GM21360 (cell line): ENCODE measurements around the gene IGFLR1.
"Not testable (repeated sequence)": the region's sequence is repeated elsewhere in the genome, so short reads cannot be mapped to it uniquely, and the experiment has no call there.

ENCODE experiments used
- ATAC-seq: cut with Tn5 transposase; IDR thresholded peaks from one replicate; pipeline ENCODE4 v1.9.1; 2021; ENCODE audit warnings: mild to moderate bottlenecking, moderate library complexity; ENCODE audit not compliant: unreplicated experiment

Gene IGFLR1

DNA sequence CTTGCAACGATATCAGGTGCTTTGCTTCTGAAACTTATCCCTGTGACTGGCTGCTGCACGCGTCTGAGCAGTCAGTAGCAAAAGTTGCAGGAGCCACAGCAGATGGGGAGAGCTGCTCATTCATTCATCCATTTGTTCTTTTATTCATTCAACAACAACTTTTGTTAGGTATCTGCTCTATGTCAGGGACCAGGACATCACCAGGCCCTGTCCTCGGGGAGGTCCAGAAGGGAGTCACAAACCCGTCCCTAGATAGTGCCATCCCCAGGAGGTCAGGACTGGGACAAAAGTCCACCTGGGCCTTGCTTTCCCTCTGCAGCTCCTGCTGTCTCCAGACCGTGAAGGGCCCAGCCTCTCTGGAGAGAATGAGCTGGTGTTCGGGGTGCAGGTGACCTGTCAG lies 35.7 kb upstream of the IGFLR1 start:
- ATAC-seq, result no peak

DNA sequence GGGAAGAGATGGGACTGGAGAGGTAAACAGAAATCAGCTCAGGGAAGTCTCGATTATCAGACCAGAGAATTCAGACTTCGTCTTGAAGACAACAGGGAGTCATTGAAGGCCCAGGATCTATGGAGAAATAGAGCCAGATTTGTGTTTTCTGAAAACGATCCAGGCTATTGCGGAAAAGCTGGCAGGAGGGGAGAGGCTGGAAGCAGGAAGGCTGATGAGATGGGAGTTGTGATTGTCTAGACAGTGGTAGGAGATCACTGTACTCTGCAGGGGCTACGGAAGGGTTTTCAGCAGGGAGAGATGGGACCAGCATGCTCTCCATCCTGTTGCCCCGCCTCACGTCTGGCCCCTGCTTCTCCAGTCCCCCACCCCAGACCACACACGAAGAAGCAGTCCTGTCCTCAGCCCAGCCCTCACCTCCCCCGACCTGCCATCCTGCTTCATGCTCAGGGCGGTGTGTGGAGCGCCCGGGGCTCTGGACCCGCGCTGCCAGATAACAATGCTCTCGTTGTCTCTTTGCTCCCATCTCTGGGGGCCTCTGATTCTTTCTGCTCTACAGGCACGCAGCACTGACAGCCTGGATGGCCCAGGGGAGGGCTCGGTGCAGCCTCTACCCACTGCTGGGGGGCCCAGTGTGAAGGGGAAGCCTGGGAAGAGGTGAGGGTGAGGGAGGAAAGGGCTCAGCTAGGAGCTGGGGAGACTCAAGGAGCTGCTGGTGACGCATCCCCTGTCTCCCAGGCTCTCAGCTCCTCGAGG lies 35.0 kb upstream of the IGFLR1 start:
- ATAC-seq, result no peak

DNA sequence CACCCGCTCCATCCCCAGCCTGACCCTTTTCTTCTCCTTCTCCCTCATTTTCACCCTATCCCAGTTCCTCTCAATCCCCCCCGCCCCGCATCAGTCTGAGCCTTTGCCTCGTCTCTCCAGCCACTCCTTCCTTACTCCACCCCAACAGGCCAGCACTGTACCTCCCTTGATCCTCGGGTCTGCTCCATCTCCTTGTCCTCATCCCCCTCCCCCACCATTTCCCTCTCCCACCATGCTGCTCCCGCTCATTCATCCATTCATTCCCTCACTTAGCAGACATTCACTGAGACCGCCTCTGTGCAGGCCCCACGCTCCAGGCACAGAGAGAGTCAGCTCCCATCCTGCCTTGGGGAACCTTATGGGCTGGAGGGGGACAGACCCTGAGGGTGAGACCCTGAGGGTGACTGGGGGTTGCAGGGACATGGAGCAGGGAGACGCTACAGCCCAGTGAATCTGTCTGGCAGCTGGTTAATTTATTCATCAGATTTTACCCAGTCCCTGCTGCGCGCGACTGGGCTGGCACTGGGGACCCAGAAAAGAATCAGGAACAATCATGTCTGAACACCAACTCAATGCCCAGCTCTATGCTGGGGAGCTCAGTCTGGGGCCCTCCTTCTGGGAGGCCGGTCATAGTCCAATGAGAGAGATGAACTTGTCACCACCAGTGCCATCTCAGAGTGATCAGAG lies 34.0 kb upstream of the IGFLR1 start:
- ATAC-seq, result no peak

DNA sequence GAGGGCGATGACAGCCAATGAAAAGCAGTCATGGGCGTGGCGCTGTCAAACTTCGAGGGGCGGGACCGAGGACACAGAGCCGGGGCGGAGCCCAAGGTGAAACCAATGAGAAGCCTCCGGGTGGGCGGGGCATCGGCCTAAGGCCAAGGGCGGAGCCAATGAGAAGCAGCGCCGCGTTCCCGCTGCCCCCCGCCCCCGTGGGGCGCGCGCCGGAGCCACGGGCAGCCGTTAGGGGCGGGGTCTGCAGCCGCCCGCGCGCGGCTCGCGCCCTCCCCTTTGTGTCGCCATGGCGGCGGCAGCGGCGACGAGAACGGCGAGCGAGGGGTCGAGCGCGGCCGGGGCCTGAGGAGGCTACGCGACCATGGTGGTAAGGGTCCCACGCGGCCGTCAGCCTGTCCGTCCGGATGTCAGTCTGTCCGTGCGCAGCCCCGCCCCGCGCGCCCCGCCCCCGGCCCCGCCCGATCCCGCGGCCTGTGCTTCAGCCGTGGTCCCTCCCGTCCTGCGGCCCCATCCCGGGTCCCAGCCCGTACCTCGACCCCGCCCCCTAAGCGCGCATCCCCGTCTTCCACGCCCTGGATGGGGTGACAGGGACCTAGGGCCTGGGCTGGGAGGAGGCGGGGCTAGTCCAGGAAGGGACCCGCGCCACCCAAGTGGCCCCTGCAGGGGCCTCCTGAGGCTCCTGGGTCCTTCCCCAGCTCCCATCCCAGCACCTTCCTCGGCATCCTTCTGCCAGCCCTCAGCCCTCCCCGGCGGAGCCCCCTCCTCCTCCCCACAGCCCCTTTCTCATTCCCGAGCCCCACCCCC lies 33.2 kb upstream of the IGFLR1 start, which contains the start of gene ARHGAP33:
Gene ARHGAP33 (plus strand): TSS at position 267 of the 804 bp plus-strand sequence. CDS start 95 bp downstream, at position 362.
- peak; percentile 86 for ATAC-seq

DNA sequence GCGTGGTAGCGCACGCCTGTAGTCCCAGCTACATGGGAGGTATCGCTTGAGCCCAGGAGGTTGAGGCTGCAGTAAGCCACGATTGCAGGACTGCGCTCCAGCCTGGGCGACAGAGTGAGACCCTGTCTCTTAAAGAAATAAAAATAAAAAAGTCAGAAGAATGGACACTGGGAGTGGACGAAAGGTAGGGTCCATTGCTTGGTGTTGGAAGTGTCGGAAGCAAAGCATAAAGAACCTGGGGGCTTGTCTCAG lies 32.7 kb upstream of the IGFLR1 start:
- no peak for ATAC-seq

DNA sequence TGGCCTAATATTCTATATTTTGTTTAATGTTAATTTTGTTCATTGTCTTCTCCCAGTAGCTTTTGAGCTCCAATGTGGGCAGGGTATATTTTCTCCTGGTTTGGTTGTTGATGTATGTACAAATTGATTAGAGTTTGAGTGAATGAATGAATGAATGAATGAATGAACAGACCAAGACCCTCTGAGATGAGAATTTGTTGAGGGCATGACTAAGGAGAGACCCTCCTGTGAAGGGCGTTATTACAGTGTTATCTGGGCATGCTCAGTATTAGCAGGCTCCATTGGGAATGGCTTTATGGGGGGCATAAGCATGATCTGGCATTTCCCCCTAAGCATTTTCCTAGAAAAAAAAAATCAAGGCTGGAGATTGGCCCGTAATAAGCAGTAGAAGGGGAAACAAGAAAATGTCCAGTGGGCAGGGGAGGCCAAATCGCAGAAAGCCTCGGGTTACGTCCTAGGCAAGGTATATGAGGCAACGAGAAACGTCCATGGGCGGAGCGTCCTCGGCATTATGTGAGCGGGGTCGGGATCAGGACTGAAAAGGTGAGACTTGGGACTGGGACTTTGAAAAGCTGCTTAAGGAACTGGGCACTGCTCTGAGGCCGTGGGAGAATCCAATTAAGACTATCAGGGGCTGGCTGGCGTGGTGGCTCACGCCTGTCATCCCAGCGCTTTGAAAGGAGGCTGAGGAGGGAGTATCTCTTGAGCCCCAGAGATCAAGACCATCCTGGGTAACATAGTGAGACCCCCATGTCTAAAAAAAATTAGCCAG lies 32.2 kb upstream of the IGFLR1 start:
- no peak for ATAC-seq

DNA sequence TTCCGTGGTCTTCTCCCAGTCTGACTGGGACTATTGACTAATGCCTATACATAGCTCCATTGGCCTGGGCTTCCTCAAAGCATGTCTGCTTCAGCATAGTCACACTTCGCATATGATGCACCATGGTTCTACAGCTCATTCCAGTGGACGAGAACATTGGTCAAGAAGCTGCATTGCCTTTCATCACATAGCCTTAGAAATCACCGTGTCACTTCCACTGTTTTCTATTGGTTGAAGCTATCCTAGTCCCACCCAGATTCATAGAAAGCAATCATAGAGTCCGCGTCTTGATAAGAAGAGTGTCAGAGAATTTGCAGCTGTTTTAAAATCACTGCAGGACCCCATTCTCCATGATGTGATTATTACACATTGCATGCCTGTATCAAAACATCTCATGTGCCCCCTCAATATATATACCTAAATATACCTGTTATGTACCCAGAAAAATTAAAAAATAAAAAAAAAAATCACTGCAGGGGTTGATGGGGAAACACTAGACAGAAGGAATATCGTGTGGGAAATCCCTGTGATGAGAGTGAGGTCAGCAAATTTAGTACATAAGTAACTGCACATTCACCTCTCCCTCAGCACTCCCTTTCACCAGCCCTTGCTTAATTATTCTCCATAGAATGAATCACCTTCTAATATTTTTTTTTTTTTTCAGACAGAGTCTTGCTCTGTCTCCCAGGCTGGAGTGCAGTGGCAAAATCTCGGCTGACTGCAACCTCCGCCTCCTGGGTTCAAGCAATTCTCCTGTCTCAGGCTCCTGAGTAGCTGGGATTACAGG lies 31.0 kb upstream of the IGFLR1 start:
- ATAC-seq, result no peak

DNA sequence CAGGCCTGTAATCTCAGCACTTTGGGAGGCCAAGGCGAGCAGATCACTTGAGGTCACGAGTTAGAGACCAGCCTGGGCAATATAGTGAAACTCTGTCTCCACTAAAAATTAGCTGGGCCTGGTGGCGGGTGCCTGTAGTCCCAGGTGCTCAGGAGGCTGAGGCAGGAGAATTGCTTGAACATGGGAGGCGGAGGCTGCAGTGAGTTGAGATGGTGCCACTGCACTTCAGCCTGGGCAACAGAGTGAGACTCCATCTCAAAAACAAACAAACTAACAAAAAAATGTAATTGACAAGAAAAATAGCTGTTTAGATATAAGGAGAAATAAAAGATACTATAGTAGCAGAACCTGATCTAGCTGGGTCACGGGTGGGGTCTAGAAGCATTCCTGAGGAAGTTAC lies 30.1 kb upstream of the IGFLR1 start:
- ATAC-seq, result not testable (repeated sequence)

DNA sequence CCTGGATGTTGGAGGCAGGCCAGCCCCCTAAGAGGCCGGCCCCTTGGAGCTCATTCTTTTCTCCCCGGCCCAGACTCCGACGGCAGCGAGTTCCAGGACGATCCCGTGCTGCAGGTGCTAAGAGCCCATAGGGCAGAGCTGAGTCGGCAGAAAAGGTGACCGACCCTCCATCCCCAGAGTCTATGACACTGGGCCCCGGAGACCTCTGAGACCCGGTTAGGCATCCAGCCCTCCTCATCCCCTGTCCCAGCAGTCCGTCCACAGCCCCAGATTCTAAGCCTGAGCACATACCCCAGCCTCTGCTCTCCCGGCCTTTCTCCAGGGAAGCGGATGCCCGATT lies 25.8 kb upstream of the IGFLR1 start:
- ATAC-seq, result no peak

DNA sequence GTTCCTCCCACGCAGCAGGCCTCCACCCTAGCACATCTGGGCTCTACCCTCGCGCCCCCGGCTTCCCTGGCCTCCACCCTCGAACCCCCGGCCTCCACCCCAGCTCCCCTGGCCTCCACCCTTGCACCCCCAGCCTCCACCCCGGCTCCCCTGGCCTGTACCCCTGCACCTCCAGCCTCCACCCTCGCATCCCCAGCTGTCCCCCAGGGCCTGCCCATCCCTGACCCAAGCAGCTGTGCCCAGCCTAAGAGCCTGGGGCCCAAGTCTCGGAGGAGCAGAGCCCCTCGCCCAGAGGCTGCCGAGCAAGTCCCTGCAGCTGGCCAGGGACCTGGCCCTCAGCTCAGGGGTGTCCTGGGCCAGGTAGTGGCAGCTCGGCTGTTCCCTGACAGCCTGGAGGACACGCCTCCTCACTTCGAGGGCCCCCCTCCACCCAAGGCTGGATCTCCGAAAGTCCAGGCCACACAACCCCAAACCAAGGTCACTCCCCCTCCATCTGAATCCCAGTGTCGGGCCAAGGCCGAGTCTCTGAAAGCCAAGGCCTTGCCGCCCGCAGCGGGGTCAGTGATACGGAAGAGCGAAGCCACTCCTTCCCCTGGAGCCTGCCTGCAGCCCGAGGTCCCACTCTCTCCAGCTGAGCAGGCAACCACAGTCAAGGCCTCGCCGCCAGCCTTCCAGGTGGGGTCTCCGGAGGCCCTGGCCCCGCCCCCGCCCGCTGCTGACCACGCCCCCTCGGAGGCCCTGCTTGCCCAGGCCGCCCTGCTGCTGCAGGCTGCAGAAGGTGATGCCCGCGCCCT lies 25.2 kb upstream of the IGFLR1 start:
- ATAC-seq, result no peak

DNA sequence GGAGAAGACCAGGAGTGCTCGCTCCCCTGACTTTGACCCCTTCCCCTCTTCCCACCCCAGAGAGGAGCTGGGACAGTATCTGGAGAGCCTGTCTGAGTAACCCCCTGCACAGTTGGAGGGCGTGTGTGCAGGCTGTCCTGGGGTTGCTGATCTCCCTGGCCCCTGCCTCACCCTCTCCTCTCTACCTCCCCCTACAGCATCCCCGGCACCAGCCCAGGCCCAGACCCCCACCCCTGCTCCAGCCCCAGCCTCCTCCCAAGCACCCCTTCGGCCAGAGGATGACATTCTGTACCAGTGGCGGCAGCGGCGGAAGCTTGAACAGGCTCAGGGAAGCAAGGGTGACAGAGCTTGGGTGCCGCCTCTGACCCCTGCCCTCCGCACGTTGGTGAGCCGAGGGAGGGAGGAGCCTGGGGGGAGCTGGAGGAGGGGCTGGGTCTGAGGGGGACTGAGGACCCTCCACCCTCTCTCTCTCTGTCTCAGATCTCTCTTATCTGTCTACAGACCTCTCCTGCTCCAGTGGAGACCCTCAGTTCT lies 24.4 kb upstream of the IGFLR1 start:
- no peak for ATAC-seq

DNA sequence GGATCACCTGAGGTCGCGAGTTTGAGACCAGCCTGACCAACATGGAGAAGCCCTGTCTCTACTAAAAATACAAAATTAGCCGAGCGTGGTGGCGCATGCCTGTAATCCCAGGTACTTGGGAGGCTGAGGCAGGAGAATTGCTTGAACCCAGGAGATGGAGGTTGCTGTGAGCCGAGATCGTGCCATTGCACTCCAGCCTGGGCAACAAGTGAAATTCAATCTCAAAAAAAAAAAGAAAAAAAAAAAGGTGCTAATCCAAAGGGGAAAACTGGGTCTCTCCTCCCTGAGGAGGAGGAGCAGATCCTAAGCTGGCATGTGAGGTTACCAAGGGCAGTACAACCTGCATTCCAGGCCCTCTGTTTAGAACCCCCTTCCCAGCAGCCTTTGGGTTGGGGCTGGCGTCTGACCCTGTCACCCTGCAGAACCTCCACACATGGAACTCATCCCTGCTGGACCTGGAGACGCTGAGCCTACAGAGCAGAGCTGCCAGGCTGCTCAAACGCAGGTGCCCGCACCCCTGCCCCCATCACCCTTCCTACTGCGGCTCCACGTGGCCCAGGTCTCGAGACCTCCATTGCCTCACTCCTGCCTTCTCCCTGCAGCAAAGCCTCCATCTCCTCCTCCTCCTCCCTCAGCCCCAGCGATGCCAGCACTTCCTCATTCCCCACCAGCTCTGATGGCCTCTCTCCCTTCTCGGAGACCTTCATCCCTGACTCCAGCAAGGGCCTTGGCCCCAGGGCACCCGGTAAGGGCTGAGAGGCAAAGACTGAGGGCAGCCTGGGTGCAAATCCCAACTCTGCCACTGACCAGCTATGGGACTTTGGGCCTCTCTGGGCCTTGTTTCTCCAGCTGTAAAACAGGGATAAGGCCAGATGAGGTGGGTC lies 22.4 kb upstream of the IGFLR1 start:
- ATAC-seq, result no peak

DNA sequence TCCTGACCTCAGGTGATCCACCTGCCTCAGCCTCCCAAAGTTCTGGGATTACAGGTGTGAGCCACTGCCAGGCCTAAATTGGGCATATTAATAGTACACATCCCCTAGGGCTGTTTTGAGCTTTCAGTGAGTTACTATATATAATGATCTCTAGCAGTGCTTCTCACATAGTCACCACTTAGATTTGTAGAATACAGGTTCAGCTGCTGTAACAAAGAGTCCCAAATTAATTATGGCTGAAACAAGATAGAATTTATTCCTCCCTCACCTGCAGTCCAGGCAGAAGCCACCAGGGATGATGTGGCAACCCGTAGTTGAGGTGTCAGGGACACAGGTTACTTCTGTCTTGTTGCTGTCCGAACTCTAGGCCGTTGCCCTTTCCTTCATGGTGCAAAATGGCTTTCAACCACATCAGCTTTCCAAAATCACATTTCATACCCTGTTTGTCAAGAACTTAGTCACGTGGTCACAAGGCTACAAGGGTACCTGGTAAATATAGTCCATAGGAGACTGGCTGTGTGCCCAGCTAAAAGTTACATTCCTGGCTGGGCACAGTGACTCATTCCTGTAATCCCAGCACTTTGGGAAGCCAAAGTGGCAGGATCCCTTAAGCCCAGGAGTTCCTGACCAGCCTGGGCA lies 18.6 kb upstream of the IGFLR1 start:
- ATAC-seq, result no peak

DNA sequence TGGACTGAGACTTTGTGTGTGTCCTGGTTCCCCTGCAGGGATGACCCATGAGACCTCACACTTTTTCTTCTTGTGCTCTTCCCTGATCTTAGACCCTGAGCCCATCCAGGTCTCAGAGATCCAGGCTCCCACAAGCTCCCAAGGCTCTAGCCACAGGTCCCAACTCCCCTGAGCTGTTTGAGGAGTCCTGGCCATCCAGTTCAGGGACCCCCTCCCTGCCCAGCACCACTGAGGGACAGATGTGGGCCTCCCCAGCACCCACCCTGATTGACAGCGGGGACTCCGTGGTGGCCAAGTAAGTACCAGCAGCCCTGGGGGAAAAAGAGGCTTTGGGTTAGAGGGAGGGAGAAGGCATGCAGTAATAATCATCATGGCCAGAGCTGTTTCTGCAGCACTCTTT lies 17.4 kb upstream of the IGFLR1 start:
- no peak for ATAC-seq

DNA sequence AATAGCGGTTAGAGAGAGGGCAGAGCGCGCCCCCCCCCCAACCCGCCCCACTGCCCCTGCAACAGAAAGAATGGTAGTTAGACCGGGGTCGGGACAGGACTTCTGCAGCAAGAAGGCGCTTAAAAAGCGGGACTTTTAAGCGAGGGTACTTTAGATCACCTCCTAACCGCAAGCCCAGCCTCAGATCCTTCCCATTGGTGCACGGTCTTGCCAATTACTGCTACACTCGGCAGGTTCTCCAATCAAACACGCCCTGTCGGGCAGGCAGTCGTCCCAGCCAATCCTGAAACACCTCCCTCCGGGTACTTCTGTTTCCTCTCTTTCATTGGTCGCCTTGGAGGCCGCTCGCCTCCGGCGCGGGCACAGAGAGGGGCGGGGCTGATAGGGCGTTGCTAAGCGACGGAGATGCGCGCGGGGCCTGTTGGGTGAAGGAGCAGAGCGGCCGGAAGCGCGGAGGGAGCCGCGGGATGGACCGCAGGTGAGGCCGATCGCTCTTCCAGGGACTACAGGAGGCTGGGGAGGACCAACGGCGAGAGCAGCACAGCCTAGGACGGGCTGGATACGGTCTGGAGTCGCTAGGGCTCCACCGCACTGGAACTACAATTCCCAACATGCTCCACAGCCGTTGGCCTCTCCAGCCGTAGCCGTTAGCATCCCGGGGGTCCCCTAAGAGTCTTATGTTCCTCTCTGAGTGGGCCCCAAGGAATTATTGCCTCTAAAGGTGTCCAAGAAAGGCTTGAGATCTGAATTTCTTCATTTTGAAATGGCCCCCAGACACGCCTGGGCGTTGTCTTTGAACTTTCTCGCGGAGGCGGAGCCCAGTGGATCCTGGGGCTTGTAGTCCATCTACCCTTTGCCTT lies 15.7 kb upstream of the IGFLR1 start, which contains the start of gene PROSER3:
Gene PROSER3 (plus strand): TSS at position 428 of the 860 bp plus-strand sequence. CDS start 40 bp downstream, at position 468.
- peak; percentile 86 for ATAC-seq

DNA sequence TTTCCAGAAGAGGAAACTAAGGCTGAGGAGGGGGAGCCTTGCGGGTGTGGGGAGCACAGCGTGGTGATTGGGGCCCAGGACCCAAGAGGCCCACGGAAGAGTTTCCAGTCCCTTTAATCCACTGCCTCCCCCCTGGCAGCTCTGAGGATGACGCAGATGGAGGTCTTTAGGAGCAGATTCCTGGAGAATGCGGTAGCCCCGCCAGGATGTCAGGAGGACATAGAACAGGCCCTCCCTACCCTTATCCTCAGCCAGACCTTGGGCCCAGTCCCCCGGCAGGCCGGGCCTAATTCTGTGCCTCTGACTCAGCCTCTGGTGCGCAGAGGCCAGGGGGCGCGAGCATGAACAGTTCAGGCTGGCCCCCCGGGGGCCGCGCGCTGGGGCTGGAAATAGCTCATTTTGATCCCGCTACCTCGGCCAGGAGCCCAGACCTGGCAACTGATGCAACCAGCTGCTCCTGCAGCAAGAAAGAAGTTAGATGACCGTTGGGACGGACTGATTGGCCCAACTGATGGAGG lies 15.0 kb upstream of the IGFLR1 start:
- ATAC-seq, result no peak
